ENCODE data around the gene TMTC2.

- TF ChIP-seq CTCF (IDR thresholded peaks at IDR 0.05; ENCODE audit: low read depth, low read length) (no peak), EZH2phosphoT487 (IDR thresholded peaks at IDR 0.05; ENCODE audit: low read depth) (no peak)
These were observed 441.8 kb downstream of the TMTC2 start for GRCh38 chr12:83128540-83128939.
